SK-N-MC (cell line): ENCODE data around the gene ZPLD1.

Source experiments
- EZH2 ChIP-seq: fragments of 200-600 bp; sonication (generic); IDR thresholded peaks from one replicate; pipeline ENCODE4 v1.6.1; 2017; ENCODE audit warnings: antibody characterized with exemption
- POLR2AphosphoS5 ChIP-seq: IDR thresholded peaks from 2 replicates; pipeline ENCODE4 v1.6.1; 2012; ENCODE audit warnings: mild to moderate bottlenecking, low read depth, low read length, borderline replicate concordance

DNA sequence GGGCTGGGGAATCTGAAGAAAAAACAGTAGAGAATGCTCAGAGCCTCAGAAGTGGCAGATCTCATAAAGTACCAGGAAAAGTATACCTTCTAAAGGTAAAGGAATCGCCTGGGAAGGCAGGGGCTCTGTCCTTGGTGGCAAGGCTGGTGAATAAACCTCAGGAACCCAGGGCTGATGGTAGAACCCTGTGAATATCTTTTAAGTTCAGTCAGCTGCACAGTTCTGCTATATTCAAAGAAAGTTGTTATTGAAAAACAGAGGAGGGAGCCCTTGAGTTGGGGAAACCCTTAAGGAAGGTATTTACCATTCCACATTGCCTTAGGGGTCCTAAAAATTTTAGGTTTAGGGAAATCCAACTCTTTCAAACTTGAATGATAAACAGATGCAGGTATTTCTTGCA is 31.2 kb downstream of the ZPLD1 start:
- TF ChIP-seq EZH2 = no peak
- TF ChIP-seq POLR2AphosphoS5 = no peak
